H1 (cell line): ENCODE results near the gene SRGAP2. TPM values are rescaled to one million over a fixed set of nuclear protein-coding genes. Genes with fewer than 3 reads are reported as not detected.
"Not testable (repeated sequence)": the region's sequence is repeated elsewhere in the genome, so short reads cannot be mapped to it uniquely, and the experiment has no call there.

Experiments used
- CTCF ChIA-PET: fragments of 300-600 bp; sonication (Branson Sonifier 250); formaldehyde crosslinking; loops from one replicate; lab custom pipeline; 2021; ENCODE audit not compliant: partially characterized antibody; lab: Charles Lee
- POLR2A ChIA-PET: fragments of 300-600 bp; sonication (Branson Sonifier 250); formaldehyde crosslinking; loops from one replicate; lab custom pipeline; 2021; ENCODE audit warnings: inconsistent platforms; ENCODE audit not compliant: partially characterized antibody; lab: Charles Lee
- DNase-seq, 2 experiments: peaks; one replicate each; pipeline versions ENCODE4 v3.0.0 to v3.0.0-alpha.2; 2010 to 2022; ENCODE audit warnings: low spot score in 2 of 2, low read depth in 1 of 2, mixed read lengths in 1 of 2
- FAIRE-seq: peaks from 2 replicates; lab custom pipeline; 2011; peaks lifted over from hg19 to GRCh38; lab: Jason Lieb, UNC
- H2AFZ ChIP-seq: 2 replicates; pipeline ENCODE4 v1.8.1; 2012; ENCODE audit warnings: low read length, inconsistent platforms
- H2AK5ac ChIP-seq: 2 replicates; pipeline ENCODE4 v1.6.1; 2013; ENCODE audit warnings: low read depth, low read length
- H2BK120ac ChIP-seq: replicated peaks from 2 replicates; pipeline ENCODE3; 2013; ENCODE audit warnings: low read depth, low read length, inconsistent platforms
- H2BK12ac ChIP-seq: 2 replicates; pipeline ENCODE4 v1.6.1; 2013; ENCODE audit warnings: low read depth, low read length
- H2BK15ac ChIP-seq: 2 replicates; pipeline ENCODE4 v1.6.1; 2013; ENCODE audit warnings: low read length
- H2BK20ac ChIP-seq: 2 replicates; pipeline ENCODE4 v1.6.1; 2013; ENCODE audit warnings: low read length
- H2BK5ac ChIP-seq: 2 replicates; pipeline ENCODE4 v1.6.1; 2013; ENCODE audit warnings: low read depth, low read length
- H3K14ac ChIP-seq: 2 replicates; pipeline ENCODE4 v1.6.1; 2013; ENCODE audit warnings: inconsistent platforms; ENCODE audit not compliant: insufficient read length
- H3K18ac ChIP-seq: 2 replicates; pipeline ENCODE4 v1.6.1; 2013; ENCODE audit warnings: low read length; ENCODE audit errors: extremely low read depth
- H3K23ac ChIP-seq: 2 replicates; pipeline ENCODE4 v1.6.1; 2013; ENCODE audit warnings: inconsistent platforms; ENCODE audit not compliant: insufficient read length
- H3K23me2 ChIP-seq: 2 replicates; pipeline ENCODE4 v1.6.1; 2013; ENCODE audit warnings: low read depth, low read length
- H3K27ac ChIP-seq: 2 replicates; pipeline ENCODE4 v1.6.1; 2011; ENCODE audit warnings: low read depth, low read length, inconsistent platforms
- H3K27me3 ChIP-seq, 4 experiments: replicated peaks in 1 of 4; 1 replicate in 1 of 4; 2 replicates in 3 of 4; pipeline versions ENCODE4 v1.6.1 to v1.8.1; 2011 to 2013; ENCODE audit warnings: low read length in 3 of 4, mild to moderate bottlenecking in 3 of 4, inconsistent platforms in 2 of 4, mixed read lengths in 2 of 4, moderate library complexity in 1 of 4; ENCODE audit not compliant: control insufficient read depth in 3 of 4, insufficient read depth in 3 of 4; ENCODE audit errors: extremely low read depth in 1 of 4
- H3K36me3 ChIP-seq, 4 experiments: 2 replicates each; pipeline versions ENCODE4 v1.6.1 to v1.8.1; 2011 to 2013; ENCODE audit warnings: mild to moderate bottlenecking in 4 of 4, low read length in 3 of 4, moderate library complexity in 2 of 4, control low read depth in 1 of 4, inconsistent platforms in 1 of 4; ENCODE audit not compliant: insufficient read depth in 4 of 4, control insufficient read depth in 2 of 4
- H3K4ac ChIP-seq: replicated peaks from 2 replicates; pipeline ENCODE3; 2013; ENCODE audit warnings: low read length, low read depth, mixed read lengths, inconsistent platforms; ENCODE audit not compliant: insufficient read length
- H3K4me1 ChIP-seq, 4 experiments: replicated peaks in 1 of 4; 1 replicate in 1 of 4; 2 replicates in 3 of 4; pipeline versions ENCODE4 v1.6.1 to v1.8.1; 2011 to 2013; ENCODE audit warnings: low read length in 3 of 4, inconsistent platforms in 2 of 4, mixed read lengths in 1 of 4; ENCODE audit not compliant: insufficient read depth in 4 of 4, control insufficient read depth in 3 of 4
- H3K4me2 ChIP-seq, 2 experiments: 2 replicates each; pipeline versions ENCODE4 v1.6.1 to v1.8.1; 2011 to 2013; ENCODE audit warnings: low read depth in 2 of 2, low read length in 2 of 2, control low read depth in 1 of 2, inconsistent platforms in 1 of 2, mild to moderate bottlenecking in 1 of 2; ENCODE audit not compliant: insufficient read depth in 1 of 2
- H3K4me3 ChIP-seq, 4 experiments: fragments of 200-600, 300-600 bp in 1 of 4; sonication (generic), shearing (Covaris generic), sonication (Bioruptor Twin) in 1 of 4; 2 replicates each; pipeline versions ENCODE4 v1.5.1 to v1.8.1; 2011 to 2016; ENCODE audit warnings: low read length in 4 of 4, low read depth in 3 of 4, control low read depth in 2 of 4, inconsistent platforms in 2 of 4, mild to moderate bottlenecking in 2 of 4, mixed read lengths in 1 of 4, moderate library complexity in 1 of 4; ENCODE audit not compliant: insufficient read depth in 2 of 4; ENCODE audit errors: extremely low read depth in 1 of 4
- H3K56ac ChIP-seq: replicated peaks from 2 replicates; pipeline ENCODE3; 2013; ENCODE audit warnings: low read depth, mild to moderate bottlenecking, mixed read lengths, low read length, inconsistent platforms; ENCODE audit not compliant: insufficient read length
- H3K79me1 ChIP-seq: 2 replicates; pipeline ENCODE4 v1.6.1; 2013; ENCODE audit warnings: low read depth, low read length, control low read depth
- H3K79me2 ChIP-seq, 2 experiments: 2 replicates each; pipeline versions ENCODE4 v1.6.1 to v1.8.1; 2012 to 2013; ENCODE audit warnings: low read length in 2 of 2, mild to moderate bottlenecking in 2 of 2, inconsistent platforms in 1 of 2; ENCODE audit not compliant: insufficient read depth in 2 of 2, control insufficient read depth in 1 of 2
- H3K9ac ChIP-seq, 4 experiments: replicated peaks in 1 of 4; 1 replicate in 1 of 4; 2 replicates in 3 of 4; pipeline versions ENCODE4 v1.6.1 to v1.8.1; 2011 to 2013; ENCODE audit warnings: low read depth in 3 of 4, low read length in 3 of 4, control low read depth in 2 of 4, mild to moderate bottlenecking in 2 of 4, moderate library complexity in 2 of 4, inconsistent platforms in 1 of 4; ENCODE audit errors: extremely low read depth in 1 of 4
- H3K9me3 ChIP-seq, 2 experiments: 2 replicates each; pipeline versions ENCODE4 v1.6.1 to v1.8.1; 2012 to 2013; ENCODE audit warnings: mild to moderate bottlenecking in 2 of 2, moderate library complexity in 2 of 2, control low read depth in 1 of 2, inconsistent platforms in 1 of 2, low read depth in 1 of 2, low read length in 1 of 2, mixed read lengths in 1 of 2; ENCODE audit not compliant: insufficient read depth in 2 of 2
- H4K20me1 ChIP-seq, 2 experiments: replicated peaks in 1 of 2; 2 replicates each; pipeline versions ENCODE3 to v1.8.1; 2011 to 2013; ENCODE audit warnings: inconsistent platforms in 2 of 2, low read length in 2 of 2, mild to moderate bottlenecking in 1 of 2; ENCODE audit not compliant: insufficient read depth in 2 of 2, control insufficient read depth in 1 of 2
- H4K5ac ChIP-seq: 2 replicates; pipeline ENCODE4 v1.6.1; 2013; ENCODE audit warnings: low read length, low read depth, mixed read lengths, inconsistent platforms; ENCODE audit not compliant: insufficient read length
- H4K8ac ChIP-seq: 2 replicates; pipeline ENCODE4 v1.8.0; 2013; ENCODE audit warnings: mild to moderate bottlenecking, moderate library complexity, low read length, inconsistent platforms; ENCODE audit not compliant: insufficient read depth; ENCODE audit errors: extremely low read depth
- H4K91ac ChIP-seq: replicated peaks from 2 replicates; pipeline ENCODE3; 2013; ENCODE audit warnings: low read length, mixed read lengths, inconsistent platforms; ENCODE audit not compliant: insufficient read length
- WGBS, 2 experiments: shearing (Covaris generic) in 1 of 2; methylation state at CpG; one replicate each; pipeline versions ENCODE4 v1.1.6 to v1.1.7; 2013 to 2015; ENCODE audit warnings: low lambda C conversion rate in 2 of 2, mixed read lengths in 2 of 2, inconsistent platforms in 1 of 2, low coverage in 1 of 2, missing lambda C conversion rate in 1 of 2; ENCODE audit not compliant: insufficient replicate concordance in 2 of 2, insufficient coverage in 1 of 2, insufficient read length in 1 of 2; ENCODE audit errors: extremely low coverage in 1 of 2, missing lambda C conversion rate in 1 of 2; 5-methylcytosine and 5-hydroxymethylcytosine counted together
- polyA plus RNA-seq, 7 experiments: library from polyadenylated mRNA; depleted of rRNA in 3 of 7; stranded (reverse) in 5 of 7; unstranded in 2 of 7; fragments of >200 nt in 5 of 7; fragments of 200-250 nt in 2 of 7; gene quantifications; 1 replicate in 5 of 7; 2 replicates in 1 of 7; 4 replicates in 1 of 7; pipeline versions ENCODE4 v1.2.1 to v1.2.3, GENCODE V29; 2011 to 2013; ENCODE audit warnings: missing spikeins in 2 of 7, mixed read lengths in 2 of 7
- total RNA-seq: library from RNA; stranded (reverse); fragmentation: NEBNext Ultra II Directional; extraction: Animal tissue kit (Norgen Biotek cat#: 25700); gene quantifications from 2 replicates; pipeline ENCODE4 v1.2.1, GENCODE V29; 2021

The SRGAP2 gene
- total and polyA plus RNA-seq, 2 of the 8 experiments (the other 6 are each of a cell fraction or from before 2014, with no cell fraction given) = 10.8 to 54.0 TPM

- H2BK12ac ChIP-seq, H3K79me2 ChIP-seq, H2AK5ac ChIP-seq, CTCF ChIA-PET, H3K4me1 ChIP-seq, H3K27me3 ChIP-seq, H2AFZ ChIP-seq, POLR2A ChIA-PET, H3K18ac ChIP-seq, H3K36me3 ChIP-seq, H3K4me3 ChIP-seq, DNase-seq, H4K20me1 ChIP-seq, H3K23me2 ChIP-seq, H3K27ac ChIP-seq, H3K23ac ChIP-seq, H2BK120ac ChIP-seq, H2BK20ac ChIP-seq, H4K5ac ChIP-seq, H3K14ac ChIP-seq, H3K56ac ChIP-seq, H2BK15ac ChIP-seq, H3K79me1 ChIP-seq, H3K4me2 ChIP-seq, FAIRE-seq, H4K8ac ChIP-seq, H4K91ac ChIP-seq, H3K9me3 ChIP-seq, H3K4ac ChIP-seq, H2BK5ac ChIP-seq, H3K9ac ChIP-seq: not testable (repeated sequence)
- no CpG with 5 or more reads among the region's 2 CpGs for WGBS, 2 experiments
These were observed 15.4 kb downstream of the SRGAP2 start for GRCh38 chr1:206218765-206219164.

- POLR2A ChIA-PET, H3K4me2 ChIP-seq: not testable (repeated sequence)
- 96% methylated on average over 3 of the region's 13 CpGs; no CpG with 5 or more reads in 1 of the 2 experiments for WGBS, 2 experiments
These were observed 16.4 kb downstream of the SRGAP2 start for GRCh38 chr1:206219514-206220331.

More at GRCh38 chr1:206219514-206220331, 16.4 kb downstream of the SRGAP2 start:
- H3K23ac ChIP-seq, H2BK12ac ChIP-seq, H3K18ac ChIP-seq, H3K27ac ChIP-seq, H2BK120ac ChIP-seq, H3K36me3 ChIP-seq, FAIRE-seq, H2BK5ac ChIP-seq, H3K27me3 ChIP-seq, H3K79me2 ChIP-seq, H2BK15ac ChIP-seq, H3K4ac ChIP-seq, H3K23me2 ChIP-seq, DNase-seq, H3K4me3 ChIP-seq, H3K14ac ChIP-seq, H3K56ac ChIP-seq, H2BK20ac ChIP-seq, H3K9ac ChIP-seq, H3K4me1 ChIP-seq, H4K8ac ChIP-seq, H3K9me3 ChIP-seq, H4K20me1 ChIP-seq, H3K79me1 ChIP-seq, H2AK5ac ChIP-seq, H4K91ac ChIP-seq, H4K5ac ChIP-seq, CTCF ChIA-PET, H2AFZ ChIP-seq: not testable (repeated sequence)
